Endothelial cell of umbilical vein (primary cell): ENCODE results near the gene AAGAB. TPM values are rescaled to one million over a fixed set of nuclear protein-coding genes. Genes with fewer than 3 reads are reported as not detected.
A peak's percentile ranks its signal among the peaks of the same experiment; 100 is the strongest.

Experiments
- BruUV-seq: library from RNA; stranded (reverse); fragments of 400-500 nt; replicated peaks from 2 replicates; lab custom pipeline; 2021; lab: Mats Ljungman, UMichigan
- CTCF ChIA-PET: fragments of 300-600, 350-600 bp; sonication (Branson Sonifier 250); formaldehyde crosslinking; loops from one replicate; lab custom pipeline; 2021; ENCODE audit warnings: antibody characterized with exemption, inconsistent platforms; lab: Charles Lee
- POLR2A ChIA-PET: fragments of 300-600, 350-600 bp; sonication (Branson Sonifier 250); formaldehyde crosslinking; loops from one replicate; lab custom pipeline; 2021; ENCODE audit warnings: antibody characterized with exemption, inconsistent platforms; lab: Charles Lee
- DNase-seq: peaks from one replicate; pipeline ENCODE4 v3.0.0-alpha.2; 2011; ENCODE audit warnings: low read depth, low spot score
- FAIRE-seq: peaks from 2 replicates; lab custom pipeline; 2011; peaks lifted over from hg19 to GRCh38; lab: Jason Lieb, UNC
- H2AFZ ChIP-seq: 2 replicates; pipeline ENCODE4 v1.6.0; 2012; ENCODE audit warnings: low read depth, low read length, control low read depth, inconsistent platforms
- H3K27ac ChIP-seq: 2 replicates; pipeline ENCODE4 v1.5.1; 2011; ENCODE audit warnings: low read depth, mild to moderate bottlenecking, control low read depth, low read length, moderate library complexity; ENCODE audit not compliant: insufficient read depth
- H3K27me3 ChIP-seq, 2 experiments: 2 replicates each; pipeline versions ENCODE4 v1.6.0 to v1.6.1; 2011; ENCODE audit warnings: low read length in 2 of 2, mixed read lengths in 1 of 2; ENCODE audit not compliant: control insufficient read depth in 2 of 2, insufficient read depth in 2 of 2
- H3K36me3 ChIP-seq, 2 experiments: 2 replicates in 1 of 2; 3 replicates in 1 of 2; pipeline ENCODE4 v1.5.1; 2011; ENCODE audit warnings: low read length in 2 of 2, mild to moderate bottlenecking in 1 of 2, moderate library complexity in 1 of 2; ENCODE audit not compliant: control insufficient read depth in 2 of 2, insufficient read depth in 2 of 2; ENCODE audit errors: extremely low read depth in 1 of 2
- H3K4me1 ChIP-seq: 3 replicates; pipeline ENCODE4 v1.5.1; 2011; ENCODE audit warnings: mild to moderate bottlenecking, low read length; ENCODE audit not compliant: control insufficient read depth, insufficient read depth; ENCODE audit errors: extremely low read depth
- H3K4me2 ChIP-seq: 2 replicates; pipeline ENCODE4 v1.6.1; 2011; ENCODE audit warnings: low read length, control low read depth, mixed read lengths; ENCODE audit not compliant: insufficient read depth
- H3K4me3 ChIP-seq, 3 experiments: fragments of 200-600 bp in 1 of 3; sonication (generic), shearing (Covaris generic) in 1 of 3; replicated peaks in 1 of 3; 2 replicates each; pipeline ENCODE4 v1.5.1; 2011 to 2016; ENCODE audit warnings: control low read depth in 3 of 3, low read length in 3 of 3, mild to moderate bottlenecking in 2 of 3, inconsistent platforms in 1 of 3, low read depth in 1 of 3, moderate library complexity in 1 of 3; ENCODE audit not compliant: insufficient read depth in 1 of 3
- H3K79me2 ChIP-seq: 2 replicates; pipeline ENCODE4 v1.6.0; 2012; ENCODE audit warnings: low read length, inconsistent platforms; ENCODE audit not compliant: control insufficient read depth, insufficient read depth
- H3K9ac ChIP-seq: replicated peaks from 2 replicates; pipeline ENCODE3; 2011; ENCODE audit warnings: low read length, control low read depth; ENCODE audit not compliant: insufficient read depth; ENCODE audit errors: extremely low read depth
- H3K9me1 ChIP-seq: replicated peaks from 3 replicates; pipeline ENCODE4 v1.6.0; 2011; ENCODE audit warnings: mild to moderate bottlenecking, low read length; ENCODE audit not compliant: control insufficient read depth, insufficient read depth; ENCODE audit errors: extremely low read depth
- H3K9me3 ChIP-seq: replicated peaks from 2 replicates; pipeline ENCODE4 v1.5.1; 2012; ENCODE audit warnings: low read length, inconsistent platforms; ENCODE audit not compliant: control insufficient read depth, insufficient read depth
- H4K20me1 ChIP-seq: replicated peaks from 2 replicates; pipeline ENCODE3; 2011; ENCODE audit warnings: mild to moderate bottlenecking, low read length; ENCODE audit not compliant: control insufficient read depth, insufficient read depth; ENCODE audit errors: extremely low read depth
- CTCF ChIP-seq, 2 donors: IDR thresholded peaks; 1 replicate in 1 of 2; 2 replicates in 1 of 2; pipeline ENCODE4 v1.5.1; 2011; ENCODE audit warnings: low read length in 2 of 2, mild to moderate bottlenecking in 2 of 2, moderate library complexity in 2 of 2, control low read depth in 1 of 2, inconsistent platforms in 1 of 2, low read depth in 1 of 2; ENCODE audit not compliant: insufficient read depth in 1 of 2; ENCODE audit errors: extremely low read depth in 1 of 2
- EZH2 ChIP-seq: IDR thresholded peaks from 2 replicates; pipeline ENCODE4 v1.6.1; 2012; ENCODE audit warnings: borderline replicate concordance, low read depth, mild to moderate bottlenecking, moderate library complexity, low read length, inconsistent platforms; ENCODE audit not compliant: severe bottlenecking
- FOS ChIP-seq: IDR thresholded peaks from 2 replicates; pipeline ENCODE4 v1.6.1; 2011; ENCODE audit warnings: mild to moderate bottlenecking, low read length, moderate library complexity, borderline replicate concordance; ENCODE audit not compliant: insufficient read depth
- GATA2 ChIP-seq: IDR thresholded peaks from 2 replicates; pipeline ENCODE4 v1.7.0; 2011; ENCODE audit warnings: low read depth, mild to moderate bottlenecking, moderate library complexity, mixed read lengths, low read length; ENCODE audit not compliant: insufficient read length, insufficient read depth
- JUN ChIP-seq: IDR thresholded peaks from 2 replicates; pipeline ENCODE4 v1.6.1; 2011; ENCODE audit warnings: borderline replicate concordance, low read depth; ENCODE audit not compliant: insufficient read length, insufficient read depth
- MAX ChIP-seq: IDR thresholded peaks from 2 replicates; pipeline ENCODE4 v1.6.1; 2011; ENCODE audit not compliant: insufficient read depth, insufficient read length
- MYC ChIP-seq: IDR thresholded peaks from one replicate; pipeline ENCODE4 v1.6.1; 2011; ENCODE audit warnings: mild to moderate bottlenecking, low read depth, low read length
- POLR2A ChIP-seq: IDR thresholded peaks from 2 replicates; pipeline ENCODE4 v1.6.1; 2012; ENCODE audit warnings: low read depth, mild to moderate bottlenecking, control low read depth, low read length
- POLR2AphosphoS5 ChIP-seq: IDR thresholded peaks from 2 replicates; pipeline ENCODE4 v1.6.1; 2012; ENCODE audit warnings: low read depth, mild to moderate bottlenecking, control low read depth, low read length, moderate library complexity; ENCODE audit not compliant: insufficient read depth
- dilution Hi-C: fragments of 300-500 bp; cut with MboI; formaldehyde crosslinking; loops from one replicate; pipeline ENCODE4 v1.15.0; 2019; ENCODE audit warnings: low sequenced_read_pairs; ENCODE audit not compliant: extremely low pct_ligation_motif_present
- intact Hi-C: fragments of 100-400 bp; cut with micrococcal nuclease; formaldehyde crosslinking; loops from one replicate; pipeline ENCODE4 v1.10.0; 2022
- polyA plus RNA-seq, 4 experiments: library from polyadenylated mRNA; depleted of rRNA in 3 of 4; stranded (reverse) in 3 of 4; unstranded in 1 of 4; fragments of >200 nt; gene quantifications; 2 replicates each; pipeline versions ENCODE4 v1.2.1 to v1.2.3, GENCODE V29; 2011 to 2012; ENCODE audit warnings: missing spikeins in 1 of 4
- total RNA-seq: library from RNA; stranded (reverse); gene quantifications from 2 replicates; pipeline ENCODE4 v1.2.3, GENCODE V29; 2021

AAGAB gene
- total and polyA plus RNA-seq, 2 donors (not counting 3 experiments of a cell fraction or from before 2014, with no cell fraction given): 21.2 to 42.6 TPM

GRCh38 chr15:67192185-67192820, 62.2 kb downstream of the AAGAB start:
- no peaks in the 10 kb centered on the region for H3K9me1 ChIP-seq
- no peak overlapping the region for H3K9ac ChIP-seq
- H3K4me2 ChIP-seq: no peak overlapping the region
- no peaks in the 10 kb centered on the region for H3K79me2 ChIP-seq
- BruUV-seq: no TSS peak
- TF ChIP-seq CTCF (IDR thresholded peaks at IDR 0.05; ENCODE audit: extremely low read depth in 1 of 2, insufficient read depth in 1 of 2, low read depth in 1 of 2, low read length in 2 of 2) (no peak), GATA2 (no peak), MAX (no peak), POLR2A (no peak), JUN (no peak), FOS (no peak), EZH2 (no peak), MYC (no peak), POLR2AphosphoS5 (no peak)
- no peak overlapping the region for H2AFZ ChIP-seq
- ChIA-PET CTCF (no interaction called here), POLR2A (no interaction called here)
- H3K36me3 ChIP-seq: peaks cover 31 to 33% of the 10 kb centered on the region in 2 experiments
- H3K27ac ChIP-seq: no peak overlapping the region
- H3K9me3 ChIP-seq: no peaks in the 10 kb centered on the region
- intact Hi-C loops: no loop called here
- DNase-seq: no peak
- dilution Hi-C loops: no loop called here
- no peaks in the 10 kb centered on the region for H4K20me1 ChIP-seq
- no peak overlapping the region for H3K4me3 ChIP-seq
- no peaks in the 10 kb centered on the region for H3K27me3 ChIP-seq
- no peaks in the 10 kb centered on the region for H3K4me1 ChIP-seq
- FAIRE-seq: peak; percentile 35
